DMS114 treated with DMSO at 0.1 percent for 48 hours (cell line): ENCODE measurements around the gene LARGE2.

ENCODE experiments used
- DNase-seq: peaks from one replicate; lab custom pipeline; 2025; ENCODE audit not compliant: unreplicated experiment; lab: John Stamatoyannopoulos, UW

LARGE2 gene

GRCh38 chr11:45928535-45929215 is 6.2 kb downstream of the LARGE2 start:
- DNase-seq: no peak

- DNase-seq: no peak
Measured at GRCh38 chr11:45929486-45930030, 7.1 kb downstream of the LARGE2 start.

GRCh38 chr11:45930031-45930794 is 7.8 kb downstream of the LARGE2 start:
- no peak for DNase-seq

- no peak for DNase-seq
Measured at GRCh38 chr11:45930951-45931570, 8.6 kb downstream of the LARGE2 start.

- no peak for DNase-seq
Measured at GRCh38 chr11:45931739-45932138, 9.3 kb downstream of the LARGE2 start.

GRCh38 chr11:45932217-45932616 is 9.8 kb downstream of the LARGE2 start:
- DNase-seq: no peak

- DNase-seq: no peak
Measured at GRCh38 chr11:45933131-45933831, 10.8 kb downstream of the LARGE2 start.

GRCh38 chr11:45933846-45934579 is 11.6 kb downstream of the LARGE2 start:
- DNase-seq: no peak

- no peak for DNase-seq
Measured at GRCh38 chr11:45934580-45935318, 12.3 kb downstream of the LARGE2 start.

GRCh38 chr11:45935349-45936064 is 13.1 kb downstream of the LARGE2 start:
- no peak for DNase-seq

GRCh38 chr11:45936511-45937054 is 14.1 kb downstream of the LARGE2 start:
- DNase-seq: no peak

- no peak for DNase-seq
Measured at GRCh38 chr11:45937916-45938315, 15.5 kb downstream of the LARGE2 start.

GRCh38 chr11:45939836-45940235 is 17.4 kb downstream of the LARGE2 start:
- DNase-seq: no peak

- no peak for DNase-seq
Measured at GRCh38 chr11:45941285-45941684, 18.8 kb downstream of the LARGE2 start.

GRCh38 chr11:45942381-45942780 is 19.9 kb downstream of the LARGE2 start:
- DNase-seq: no peak

GRCh38 chr11:45945397-45945999 is 23.0 kb downstream of the LARGE2 start:
- no peak for DNase-seq

GRCh38 chr11:45947885-45948284 is 25.4 kb downstream of the LARGE2 start:
- no peak for DNase-seq

GRCh38 chr11:45948356-45948755 is 25.9 kb downstream of the LARGE2 start:
- no peak for DNase-seq
